Head of caudate nucleus (tissue), 42 donors: ENCODE measurements around the gene ZBTB8B.
"Not testable (repeated sequence)": the region's sequence is repeated elsewhere in the genome, so short reads cannot be mapped to it uniquely, and the experiment has no call there.

Experiments
- DNase-seq, 42 donors: peaks; one replicate each; pipeline versions ENCODE4 v3.0.0 to v3.0.0-alpha.2; 2020 to 2021; ENCODE audit warnings: mixed read lengths in 7 of 42
- intact Hi-C: fragments of 100-400 bp; cut with DNase I; formaldehyde crosslinking; loops from one replicate; pipeline ENCODE4 v1.15.0; 2022

Gene ZBTB8B

GRCh38 chr1:32464716-32465577 is at the start of gene ZBTB8B:
TSS of gene ZBTB8B (plus strand) at chr1:32465072. CDS start at chr1:32470625, 5,553 bp downstream.
- intact Hi-C loops: no loop called here
- peak; percentile 72 to 92 (median 85) for DNase-seq

- DNase-seq: no peak
- intact Hi-C loops: no loop called here
Measured at GRCh38 chr1:32421775-32422174, 43.1 kb upstream of the ZBTB8B start.

DNA sequence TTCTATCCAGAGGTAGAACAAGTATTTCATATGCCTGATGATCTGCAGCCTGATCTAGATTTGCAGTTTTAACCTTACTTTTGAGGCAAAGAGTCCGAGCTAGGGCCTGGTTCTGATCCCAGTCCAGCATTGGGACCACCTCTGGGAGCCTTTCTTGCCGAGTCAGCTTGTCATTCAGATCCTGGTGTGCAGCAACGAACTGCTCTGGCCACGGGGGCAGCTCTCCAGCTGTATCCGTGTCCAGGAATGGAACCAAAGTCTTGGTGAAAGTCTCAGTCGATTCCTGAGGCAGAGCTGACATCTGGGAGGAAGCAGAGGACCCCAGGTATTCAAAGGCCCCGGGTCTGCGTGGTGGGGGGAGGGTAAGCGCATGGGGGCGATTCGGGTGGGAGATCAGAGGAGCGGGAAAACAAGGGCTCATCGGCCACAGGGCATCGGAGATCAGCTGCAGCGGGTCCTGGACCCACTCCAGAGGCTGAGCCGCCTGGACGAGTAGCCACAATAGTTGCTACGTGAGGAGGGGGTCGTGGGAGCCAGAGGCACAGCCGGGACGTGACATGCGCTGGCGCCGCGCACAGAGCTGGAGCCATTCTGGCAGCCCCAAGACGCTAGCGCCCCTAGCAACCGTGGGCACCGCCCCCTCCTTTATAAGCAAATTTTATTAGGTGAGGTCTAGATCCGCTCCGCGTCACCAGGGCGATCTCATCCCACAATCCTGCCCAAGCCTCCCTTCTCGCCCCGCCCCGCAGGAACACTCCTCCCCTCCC is 38.2 kb upstream of the ZBTB8B start:
- DNase-seq: peak in 1 of 42 donors; percentile 6
- intact Hi-C loops: no loop called here

DNA sequence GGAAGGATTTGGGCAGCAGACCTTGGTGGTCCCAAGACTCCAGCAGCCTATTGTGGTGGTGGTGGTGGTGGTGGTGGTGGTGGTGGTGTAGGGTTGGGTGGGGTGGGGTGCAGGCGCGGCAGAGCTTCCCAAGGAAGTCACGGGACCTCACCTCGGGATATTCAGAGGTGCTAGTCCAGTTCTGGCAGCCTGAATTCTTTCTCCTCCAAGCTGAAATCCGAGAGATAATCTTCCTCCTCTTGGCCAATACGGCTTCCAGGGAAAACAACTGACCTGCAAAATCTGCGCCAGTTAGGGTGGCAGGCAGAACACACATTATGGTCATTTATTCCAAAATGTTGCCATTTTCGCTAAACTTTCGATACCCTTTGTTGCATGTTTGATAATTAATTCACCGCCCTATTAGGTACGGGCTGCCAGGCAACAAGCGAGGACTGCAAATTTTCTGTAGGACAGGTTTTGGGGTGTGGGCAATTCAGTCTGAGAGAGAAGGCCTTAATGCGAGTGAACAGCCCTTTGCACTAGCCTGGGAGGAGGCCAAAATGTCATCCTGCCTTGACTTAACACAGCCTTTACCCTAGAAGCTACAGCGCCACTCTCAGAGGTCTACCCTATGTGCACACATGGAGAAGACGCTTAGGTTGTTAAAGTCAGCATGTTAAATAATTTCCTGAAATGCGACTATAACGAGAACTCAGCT is 37.5 kb upstream of the ZBTB8B start:
- intact Hi-C loops: no loop called here
- no peak for DNase-seq

GRCh38 chr1:32431736-32432400 is 33.0 kb upstream of the ZBTB8B start:
- no peak for DNase-seq
- intact Hi-C loops: no loop called here

GRCh38 chr1:32438136-32438535 is 26.7 kb upstream of the ZBTB8B start:
- intact Hi-C loops: no loop called here
- no peak for DNase-seq

GRCh38 chr1:32438777-32439176 is 26.1 kb upstream of the ZBTB8B start:
- intact Hi-C loops, DNase-seq: not testable (repeated sequence)

DNA sequence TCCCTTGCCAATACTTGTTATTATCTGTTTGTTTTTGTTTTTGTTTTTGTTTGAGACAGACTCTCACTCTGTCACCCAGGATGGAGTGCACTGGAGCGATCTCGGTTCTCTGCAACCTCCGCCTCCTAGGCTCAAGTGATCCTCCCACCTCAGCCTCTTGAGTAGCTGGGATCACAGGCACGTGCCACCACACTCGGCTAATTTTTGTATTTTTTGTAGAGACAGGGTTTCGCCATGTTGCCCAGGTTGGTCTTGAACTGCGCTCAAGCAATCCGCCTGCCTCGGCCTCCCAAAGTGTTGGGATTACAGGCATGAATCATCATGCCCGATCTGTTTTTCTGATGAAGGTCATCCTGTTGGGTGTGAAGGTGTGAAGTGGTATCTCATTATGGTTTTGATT is 23.4 kb upstream of the ZBTB8B start:
- intact Hi-C loops, DNase-seq: not testable (repeated sequence)

- no peak for DNase-seq
- intact Hi-C loops: no loop called here
Measured at GRCh38 chr1:32447469-32448185, 17.2 kb upstream of the ZBTB8B start.

DNA sequence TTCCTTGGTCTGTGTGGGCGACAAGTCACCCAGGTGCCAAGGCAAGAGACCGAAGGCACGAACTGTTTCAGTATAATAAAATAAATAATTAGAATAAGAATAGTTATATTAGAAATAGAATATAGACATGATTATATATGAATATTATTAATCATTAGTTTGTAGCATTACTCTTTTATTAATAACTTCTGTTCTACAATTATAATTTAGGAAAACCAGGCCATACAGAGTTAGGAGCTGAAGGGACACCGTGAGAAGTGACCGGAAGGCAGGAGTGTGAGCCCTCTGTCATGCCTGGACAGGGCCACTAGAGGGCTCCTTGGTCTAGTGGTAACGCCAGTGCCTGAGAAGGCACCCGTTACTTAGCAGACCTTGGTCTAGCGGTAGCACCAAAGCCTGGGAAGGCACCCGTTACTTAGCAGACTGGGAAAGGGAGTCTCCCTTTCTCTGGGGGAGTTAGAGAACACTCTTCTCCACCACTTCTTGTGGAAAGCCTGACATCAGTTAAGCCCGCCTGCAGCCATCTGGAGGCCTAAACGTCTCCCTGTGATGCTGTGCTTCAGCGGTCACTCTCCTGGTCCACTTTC is 16.6 kb upstream of the ZBTB8B start:
- peak in 41 of 42 donors; percentile 44 to 88 (median 69) for DNase-seq
- intact Hi-C loops: not testable (repeated sequence)

DNA sequence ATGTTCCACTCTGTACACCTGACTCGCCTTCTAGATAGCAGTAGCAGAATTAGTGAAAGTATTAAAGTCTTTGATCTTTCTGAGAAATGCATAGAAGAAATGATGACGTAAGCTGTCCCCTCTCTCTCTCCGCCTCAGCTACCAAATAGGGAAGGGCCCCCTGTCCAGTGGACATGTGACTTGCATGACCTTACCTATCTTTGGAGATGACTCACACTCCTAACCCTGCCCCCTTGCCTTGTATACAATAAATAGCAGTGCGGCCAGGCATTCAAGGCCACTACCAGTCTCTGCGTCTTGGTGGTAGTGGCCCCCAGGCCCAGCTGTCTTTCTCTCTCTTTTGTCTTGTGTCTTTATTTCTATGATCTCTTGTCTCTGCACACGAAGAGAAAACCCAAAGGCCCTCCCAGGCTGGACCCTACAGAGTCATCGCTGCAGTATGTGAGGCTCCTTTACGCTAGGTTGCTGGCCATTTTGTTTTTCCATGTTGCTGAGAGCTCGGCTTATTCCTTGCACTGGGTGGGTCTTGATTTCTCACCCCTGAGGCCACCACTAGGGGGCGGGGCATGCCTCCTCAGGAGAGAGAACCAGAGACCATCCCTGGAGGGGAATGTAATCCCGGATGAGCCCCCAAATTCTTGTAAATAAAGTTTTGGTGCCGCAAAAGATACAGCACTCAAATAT is 16.0 kb upstream of the ZBTB8B start:
- DNase-seq: no peak
- intact Hi-C loops: no loop called here

DNA sequence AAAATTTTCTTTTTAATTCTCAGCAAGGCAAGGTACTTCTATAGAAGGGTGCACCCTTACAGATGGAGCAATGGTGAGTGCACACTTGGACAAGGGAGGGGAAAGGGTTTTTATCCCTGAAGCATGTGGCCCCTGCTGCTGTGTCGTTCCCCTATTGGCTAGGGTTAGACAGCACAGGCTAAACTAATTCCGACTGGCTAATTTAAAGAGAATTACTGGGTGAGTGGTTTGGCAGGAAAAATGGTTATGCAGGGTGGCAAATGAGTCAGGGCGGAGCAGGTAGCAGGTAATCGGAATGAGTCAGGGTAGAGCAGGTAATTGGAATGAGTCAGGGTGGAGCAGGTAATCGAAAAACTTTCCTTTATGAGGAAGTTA is 15.4 kb upstream of the ZBTB8B start:
- intact Hi-C loops, DNase-seq: not testable (repeated sequence)

DNA sequence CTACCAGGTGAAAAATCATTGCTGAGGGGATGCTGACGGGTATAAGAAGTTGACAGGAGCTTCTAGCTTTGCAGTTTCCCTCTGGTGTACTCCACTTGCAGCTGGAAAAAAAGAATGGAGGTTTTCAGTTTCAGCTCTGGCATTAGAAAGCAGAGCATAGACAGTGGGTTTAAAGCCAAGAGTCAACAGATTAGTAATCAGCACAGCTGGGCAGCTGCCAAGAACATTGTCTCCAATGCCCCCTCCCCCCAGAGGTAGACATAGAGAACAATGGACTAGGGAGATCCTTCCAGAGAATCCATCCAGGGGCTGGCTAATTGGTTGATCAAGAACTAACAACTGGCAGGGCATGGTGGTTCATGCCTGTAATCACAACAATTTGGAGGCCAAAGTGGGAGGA is 10.1 kb upstream of the ZBTB8B start:
- DNase-seq: peak in 29 of 42 donors; percentile 11 to 79 (median 31)
- intact Hi-C loops: no loop called here

DNA sequence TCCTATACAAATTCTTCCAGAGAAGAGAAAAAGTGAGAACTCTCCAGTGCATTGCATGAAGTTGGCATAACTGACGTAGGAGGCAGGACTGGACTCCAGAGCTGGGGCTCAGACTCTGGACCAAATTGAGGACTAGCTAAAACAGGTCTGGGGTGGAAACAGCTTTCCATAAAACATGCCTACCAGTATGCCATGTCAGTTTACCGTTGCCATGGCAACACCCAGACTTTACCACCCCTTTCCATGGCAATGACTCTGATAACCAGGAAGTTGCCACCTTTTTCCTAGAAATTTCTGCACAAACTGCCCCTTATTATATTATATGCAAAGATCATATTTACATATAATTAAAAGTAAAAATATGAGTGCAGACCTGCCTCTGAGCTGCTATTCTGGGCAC is 8.9 kb upstream of the ZBTB8B start:
- intact Hi-C loops: no loop called here
- DNase-seq: no peak

DNA sequence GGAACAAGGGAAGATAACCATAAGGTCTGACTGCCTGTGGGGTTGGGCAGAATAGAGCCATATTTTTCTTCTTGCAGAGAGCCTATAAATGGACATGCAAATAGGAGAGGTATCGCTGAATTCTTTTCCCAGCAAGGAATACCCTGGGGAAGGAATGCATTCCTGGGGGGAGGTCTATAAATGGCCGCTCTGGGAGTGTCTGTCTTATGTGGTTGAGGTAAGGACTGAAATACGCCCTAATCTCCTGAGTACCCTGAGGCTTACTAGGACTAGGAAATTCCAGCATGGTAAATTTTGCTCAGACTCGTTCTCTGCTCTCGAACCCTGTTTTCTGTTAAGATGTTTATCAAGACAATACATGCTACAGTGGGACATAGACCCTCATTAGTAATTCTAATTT is 6.1 kb upstream of the ZBTB8B start:
- intact Hi-C loops, DNase-seq: not testable (repeated sequence)

DNA sequence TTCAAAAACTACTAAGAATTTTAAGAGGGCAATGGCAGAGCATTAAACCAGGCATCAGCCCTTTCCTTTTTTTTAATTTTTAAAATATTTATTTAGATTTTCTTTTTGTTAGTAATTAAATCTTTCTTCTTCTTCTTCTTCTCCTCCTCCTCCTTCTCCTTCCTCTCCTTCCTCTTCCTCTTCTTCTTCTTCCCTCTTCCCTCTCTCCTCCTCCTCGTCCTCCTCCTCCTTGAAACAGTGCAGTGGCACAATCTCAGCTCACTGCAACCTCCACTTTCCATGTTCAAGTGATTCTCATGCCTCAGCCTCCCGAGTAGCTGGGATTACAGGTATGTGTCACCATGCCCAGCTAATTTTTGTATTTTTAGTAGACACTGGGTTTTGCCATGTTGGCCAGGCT is 1.9 kb upstream of the ZBTB8B start:
- DNase-seq, intact Hi-C loops: not testable (repeated sequence)

GRCh38 chr1:32464191-32464715 is 619 bp upstream of the ZBTB8B start:
- intact Hi-C loops: no loop called here
- peak in 1 of 42 donors; percentile 8 for DNase-seq
